GM19099 (cell line): ENCODE data around the gene TNS2.
A peak's percentile ranks its signal among the peaks of the same experiment; 100 is the strongest.

Experiments used
- POLR2A ChIP-seq: IDR thresholded peaks from 3 replicates; pipeline ENCODE4 v1.6.1; 2011; ENCODE audit warnings: low read depth; ENCODE audit not compliant: insufficient read length; ENCODE audit errors: extremely low read depth

The TNS2 gene

DNA sequence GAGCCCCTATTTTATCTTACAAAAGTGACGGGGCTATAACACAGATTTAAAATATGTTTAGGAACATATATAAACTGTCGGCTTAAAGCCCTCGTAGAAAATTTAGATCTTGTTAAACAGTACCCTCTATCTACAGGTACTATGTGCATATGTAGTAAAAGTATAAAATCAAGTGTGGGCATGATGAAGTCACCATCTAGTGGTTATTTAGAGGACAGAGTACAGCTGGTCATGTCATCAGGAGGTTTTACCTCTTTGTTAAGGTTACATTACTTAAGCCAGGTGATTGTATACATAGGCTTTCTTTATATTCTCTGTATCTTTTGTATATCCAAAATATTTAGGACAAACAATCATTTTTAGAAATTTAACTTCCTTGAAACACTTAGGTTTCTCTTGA is 18.2 kb upstream of the TNS2 start:
- no peak for TF ChIP-seq POLR2A

DNA sequence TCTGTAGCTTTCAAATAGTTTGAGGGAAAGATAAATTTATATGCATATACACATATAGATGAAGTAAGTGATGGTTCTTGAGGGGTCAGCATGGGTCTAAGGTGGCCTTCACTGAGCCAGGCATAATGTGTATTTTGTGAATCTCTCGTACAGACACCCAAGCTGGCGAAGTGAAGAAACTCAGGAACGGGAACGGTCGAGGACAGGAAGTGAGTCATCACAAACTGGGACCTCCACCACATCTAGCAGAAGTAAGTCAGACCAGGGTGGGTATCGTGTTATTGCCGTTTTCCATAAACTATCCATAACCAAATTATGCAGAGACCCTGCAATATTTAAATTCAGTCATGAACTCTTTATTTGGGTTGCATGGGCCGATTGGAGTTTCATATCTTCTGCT is 15.4 kb upstream of the TNS2 start:
- no peak for TF ChIP-seq POLR2A

DNA sequence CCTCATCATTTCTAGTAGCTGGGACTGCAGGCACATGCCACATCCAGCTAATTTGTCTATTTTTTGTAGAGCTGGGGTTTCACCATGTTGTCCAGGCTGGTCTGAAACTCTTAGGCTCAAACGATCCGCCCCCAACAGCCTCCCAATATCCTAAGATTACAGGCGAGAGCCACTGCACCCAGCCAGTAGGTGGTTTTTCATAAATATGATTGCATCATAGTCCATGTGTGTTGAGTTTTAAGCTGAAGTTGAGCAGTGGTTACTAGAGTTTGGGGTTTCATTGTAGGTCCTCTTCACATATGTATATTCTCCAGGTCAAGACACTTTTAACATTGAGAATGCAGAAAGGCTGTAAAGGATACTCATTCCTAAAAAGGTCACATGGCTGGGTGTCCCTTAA is 13.1 kb upstream of the TNS2 start:
- no peak for TF ChIP-seq POLR2A

DNA sequence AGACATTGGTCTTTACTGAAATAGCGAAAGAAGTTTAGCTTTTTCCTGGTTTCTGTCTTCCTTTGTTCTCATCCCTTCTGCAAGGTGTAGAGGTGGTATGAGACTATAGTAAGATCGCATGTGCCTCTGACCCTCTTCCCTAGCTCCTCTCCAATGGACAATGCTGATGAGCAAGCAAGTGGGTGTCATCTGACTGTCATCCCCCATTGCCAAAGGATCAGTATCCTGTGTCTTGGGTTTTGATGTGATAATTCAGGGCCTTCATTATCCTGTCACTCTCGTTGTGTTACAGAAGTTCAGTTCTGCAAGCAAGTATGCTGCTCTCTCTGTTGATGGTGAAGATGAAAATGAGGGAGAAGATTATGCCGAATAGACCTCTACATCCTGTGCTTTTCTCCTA is 10.0 kb upstream of the TNS2 start:
- no peak for TF ChIP-seq POLR2A

DNA sequence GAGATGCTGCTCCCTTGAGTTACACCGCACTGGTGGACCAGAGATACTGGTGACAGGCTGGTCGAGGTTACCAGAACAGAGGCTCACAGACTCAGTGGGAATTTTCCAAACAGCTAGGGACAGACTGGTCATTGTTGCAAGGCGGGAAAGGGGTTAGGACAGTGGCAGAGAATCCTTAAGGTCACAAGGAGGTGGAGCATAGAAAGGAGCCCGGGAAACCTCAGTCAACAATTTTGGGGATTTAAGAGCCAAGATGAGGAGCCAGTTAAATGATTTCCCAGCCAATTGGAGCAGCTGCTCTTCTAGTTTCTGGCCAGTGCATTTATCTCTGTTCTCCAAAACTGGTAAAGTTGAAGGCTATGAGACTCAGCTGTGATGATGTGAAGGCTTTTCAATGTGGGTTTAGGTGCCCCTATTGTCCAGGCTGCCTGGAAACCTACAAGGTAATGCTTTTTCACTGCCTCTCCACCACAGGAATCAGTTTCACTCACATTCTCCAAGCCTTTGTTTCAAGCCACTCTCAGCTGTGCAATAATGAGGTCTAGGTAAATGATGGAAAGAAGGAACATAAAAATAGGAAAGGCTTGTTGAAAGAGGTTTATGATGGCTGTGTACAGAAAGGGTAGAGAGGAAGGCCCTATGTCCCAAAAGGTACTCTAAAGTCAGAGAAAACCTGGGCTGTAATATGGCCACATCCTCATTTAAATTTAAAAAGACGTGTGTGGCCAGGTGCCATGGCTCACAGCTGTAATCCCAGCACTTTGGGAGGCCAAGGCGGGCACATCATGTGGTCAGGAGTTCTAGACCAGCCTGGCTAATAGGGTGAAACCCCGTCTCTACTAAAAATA is 7.0 kb upstream of the TNS2 start:
- TF ChIP-seq POLR2A: peak; percentile 20

DNA sequence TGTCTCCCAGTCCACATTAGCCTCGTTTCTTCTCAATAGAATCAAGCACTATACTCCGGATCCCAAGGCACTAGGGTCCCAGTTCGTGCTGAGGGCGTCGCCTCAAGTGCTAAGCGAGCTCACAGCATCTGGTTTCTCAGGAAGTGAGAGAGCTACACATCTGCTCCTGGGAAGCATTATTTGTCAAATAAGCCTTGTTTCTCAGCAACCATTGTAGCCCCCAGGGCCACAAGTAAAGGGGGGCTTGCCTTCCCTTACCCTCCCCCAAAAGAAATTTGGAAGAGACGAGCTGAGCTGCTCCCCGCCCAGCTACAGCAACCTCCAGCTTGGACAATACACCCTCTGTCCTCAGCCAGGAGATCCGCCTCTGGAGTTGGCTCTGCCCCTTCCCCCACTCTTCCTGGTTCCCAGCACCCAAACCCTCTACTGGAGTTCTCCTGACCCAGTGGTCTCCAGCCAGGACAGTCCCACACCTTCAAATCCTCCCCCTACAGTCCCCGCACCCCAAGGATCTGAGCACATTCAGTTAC is 5.7 kb upstream of the TNS2 start:
- TF ChIP-seq POLR2A: no peak

DNA sequence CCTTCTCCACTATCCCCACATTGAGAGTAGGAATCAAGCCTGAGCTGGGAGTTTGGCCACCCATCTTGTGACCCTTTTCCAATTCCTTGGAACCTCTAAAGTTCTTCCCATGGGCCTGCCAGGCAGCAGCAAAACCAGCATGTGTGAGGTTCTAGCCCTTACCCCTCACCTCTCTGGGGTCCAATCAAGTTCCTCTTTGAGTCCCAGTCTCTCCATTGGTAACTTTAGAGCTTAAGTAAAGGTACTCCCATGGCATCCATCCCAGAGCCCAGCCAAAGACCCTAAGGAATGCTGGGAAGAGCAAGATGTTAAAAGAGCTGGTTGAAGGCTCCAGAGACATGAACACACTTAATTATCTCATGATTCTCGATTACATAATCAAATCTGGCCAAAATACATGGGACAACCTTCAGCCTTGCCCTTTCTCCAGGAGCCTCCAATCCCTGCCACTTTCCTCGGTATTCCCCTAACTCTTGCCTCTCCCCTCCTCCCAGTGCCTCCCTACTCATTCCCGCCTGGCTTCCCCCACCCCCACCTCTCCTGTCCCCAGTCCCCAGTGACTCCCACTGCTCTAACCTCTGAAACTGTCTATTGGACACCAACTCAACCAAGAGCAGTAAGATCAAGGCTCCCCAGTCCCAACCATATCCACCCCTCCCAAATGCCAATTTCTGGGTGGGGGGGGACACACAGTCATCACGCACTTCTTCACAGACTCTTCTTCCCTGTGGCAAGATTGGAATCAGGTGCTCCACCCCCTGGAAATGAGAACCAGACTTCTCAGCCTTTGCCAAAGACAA is 4.8 kb upstream of the TNS2 start:
- TF ChIP-seq POLR2A: no peak

DNA sequence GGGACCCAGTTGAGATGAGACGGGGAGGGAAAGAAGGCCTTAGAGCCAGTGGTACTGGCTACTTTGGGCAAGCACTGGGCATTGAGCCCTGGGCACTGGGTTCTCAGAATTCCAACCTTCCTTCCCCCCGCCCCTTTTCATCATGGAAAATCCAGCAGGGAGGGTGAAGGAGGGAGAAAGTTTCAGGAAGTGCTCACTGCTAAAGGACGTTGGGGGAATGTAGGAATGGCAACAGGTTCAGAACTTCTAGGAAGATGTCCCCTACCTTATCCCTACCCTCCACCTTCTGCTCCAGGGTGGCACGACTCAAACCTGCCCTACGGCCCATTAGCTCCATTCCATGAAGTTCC is 4.2 kb upstream of the TNS2 start:
- no peak for TF ChIP-seq POLR2A

DNA sequence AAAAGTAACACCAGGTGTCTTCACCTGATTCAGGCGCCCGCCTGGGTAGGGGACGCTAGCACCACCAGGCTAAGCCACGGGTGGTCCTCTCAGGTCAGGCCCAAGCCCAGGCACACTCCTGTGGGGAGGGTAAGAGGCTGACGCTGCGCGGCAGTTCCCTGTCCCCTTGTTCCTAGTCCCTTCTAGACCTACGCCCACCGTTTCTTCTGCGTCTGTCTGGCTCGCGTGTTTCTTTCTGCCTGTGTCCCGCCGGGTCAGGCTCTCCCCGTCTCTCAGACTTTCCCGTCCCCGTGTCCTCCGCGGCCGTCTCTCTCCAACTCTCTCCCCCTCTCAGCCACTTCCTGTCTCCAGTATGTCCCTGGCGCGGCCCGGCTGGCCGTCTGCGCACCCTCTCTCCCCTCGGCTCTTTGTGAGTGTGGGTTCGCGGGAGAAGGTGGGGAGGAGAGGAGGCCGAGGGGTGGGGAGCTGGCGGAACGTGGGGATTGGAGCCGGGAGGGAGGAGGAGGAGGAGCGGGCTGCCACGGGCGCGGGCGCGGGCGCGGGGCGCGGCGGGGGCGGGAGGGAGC is 3.1 kb upstream of the TNS2 start:
- TF ChIP-seq POLR2A: no peak

DNA sequence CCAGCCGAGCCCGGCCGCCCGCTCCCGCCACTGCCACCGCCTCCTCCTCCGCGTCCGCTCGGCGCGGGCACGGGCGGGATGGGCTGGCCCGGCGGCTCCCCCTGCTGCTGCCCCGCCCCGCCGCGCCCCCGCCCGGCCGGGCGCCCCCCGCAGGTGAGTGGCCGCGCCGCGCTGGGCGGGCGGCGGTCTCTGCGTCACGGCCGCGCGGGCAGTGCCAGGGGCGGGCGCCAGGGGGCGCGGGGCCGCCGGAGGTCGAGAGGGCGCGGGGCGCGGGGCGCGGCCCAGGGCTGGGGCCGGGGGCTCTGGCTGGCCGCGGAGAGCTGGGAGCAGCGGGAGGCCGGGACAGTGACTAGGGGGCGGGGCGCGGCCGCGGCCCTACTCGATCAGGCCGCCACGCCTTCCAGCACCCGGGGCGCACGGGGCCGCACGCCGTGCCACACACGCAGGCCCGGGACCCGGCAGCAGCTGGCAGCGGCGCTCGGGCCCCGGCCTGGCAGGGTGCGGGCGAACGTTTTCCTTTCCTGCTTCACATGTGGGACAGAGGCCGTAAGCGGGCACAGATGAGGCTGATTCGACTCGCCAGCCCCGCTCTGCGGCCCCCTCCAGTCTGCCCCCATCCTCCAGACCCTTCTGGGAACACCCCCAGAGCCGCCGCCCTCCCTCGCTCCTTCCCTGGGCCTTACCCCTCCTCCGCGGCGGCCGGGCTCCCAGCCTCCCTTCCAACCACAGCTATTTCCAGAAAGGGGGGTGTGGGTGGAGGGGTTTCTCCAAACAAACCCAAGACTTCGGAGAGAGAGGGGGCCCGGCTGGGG is 2.4 kb upstream of the TNS2 start:
- no peak for TF ChIP-seq POLR2A

DNA sequence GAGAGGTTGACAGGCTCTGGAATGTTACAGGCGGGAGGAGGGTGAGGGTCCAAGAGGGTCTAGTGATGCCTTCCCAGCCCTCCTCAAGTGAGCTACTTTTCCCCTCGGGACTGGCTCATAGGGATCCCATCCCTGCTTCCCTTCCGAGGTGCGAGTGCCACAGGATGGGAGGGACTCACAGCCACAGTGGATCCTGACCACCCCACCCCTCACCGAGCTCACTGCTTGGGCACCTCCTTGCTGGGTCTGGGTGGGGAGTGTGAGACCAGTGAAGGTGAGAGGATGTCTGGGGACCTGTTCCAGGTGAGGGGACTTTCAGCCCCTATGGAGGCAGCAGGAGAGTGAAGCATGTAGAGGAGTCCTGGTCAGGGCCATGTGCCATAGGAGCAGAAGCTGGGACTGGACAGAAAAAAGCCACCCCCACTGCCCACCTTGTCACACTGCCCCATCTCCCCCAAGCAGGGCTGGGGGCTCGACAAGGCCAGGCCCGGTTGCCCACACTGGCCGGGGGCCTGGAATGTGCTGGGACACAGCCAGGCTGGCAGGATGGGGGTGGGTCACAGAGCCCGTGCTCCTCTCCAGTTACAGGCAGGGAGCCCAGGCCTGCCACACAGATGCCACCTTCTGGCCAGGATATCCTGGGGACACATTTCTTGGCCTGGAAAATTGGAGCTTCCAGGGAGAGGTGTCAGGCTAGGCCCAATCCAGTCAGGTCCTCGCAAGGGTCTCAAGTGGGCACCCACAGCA is 1.7 kb upstream of the TNS2 start:
- no peak for TF ChIP-seq POLR2A

DNA sequence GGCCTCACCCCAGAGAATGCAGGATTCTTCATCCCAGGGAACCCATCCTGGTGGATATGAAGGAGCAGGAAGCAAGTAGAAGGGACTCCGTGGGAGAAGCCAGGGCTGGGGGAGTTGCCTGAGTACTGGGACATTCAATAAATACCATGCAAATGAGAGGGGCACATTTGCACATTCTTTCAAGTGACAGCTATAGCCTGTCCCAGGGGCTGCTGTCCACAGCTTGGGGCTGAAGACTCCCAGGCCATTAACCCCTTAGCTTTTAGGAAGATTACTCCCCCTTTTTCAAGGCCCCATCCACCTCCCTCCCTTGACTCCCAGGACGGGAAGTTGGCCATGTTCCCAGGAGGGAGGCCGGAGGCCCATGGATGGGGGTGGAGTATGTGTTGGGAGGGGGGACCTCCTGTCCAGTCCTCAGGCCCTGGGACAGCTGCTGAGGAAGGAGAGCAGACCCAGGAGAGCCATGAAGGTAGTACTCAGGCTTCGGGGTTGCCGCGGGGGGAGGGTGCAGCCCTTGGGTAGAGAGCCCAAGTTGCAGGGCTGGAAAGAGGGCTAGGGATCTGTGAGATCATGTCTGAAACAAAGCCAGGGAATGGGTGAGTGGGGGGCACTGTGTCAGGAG is 974 bp upstream of the TNS2 start:
- no peak for TF ChIP-seq POLR2A

DNA sequence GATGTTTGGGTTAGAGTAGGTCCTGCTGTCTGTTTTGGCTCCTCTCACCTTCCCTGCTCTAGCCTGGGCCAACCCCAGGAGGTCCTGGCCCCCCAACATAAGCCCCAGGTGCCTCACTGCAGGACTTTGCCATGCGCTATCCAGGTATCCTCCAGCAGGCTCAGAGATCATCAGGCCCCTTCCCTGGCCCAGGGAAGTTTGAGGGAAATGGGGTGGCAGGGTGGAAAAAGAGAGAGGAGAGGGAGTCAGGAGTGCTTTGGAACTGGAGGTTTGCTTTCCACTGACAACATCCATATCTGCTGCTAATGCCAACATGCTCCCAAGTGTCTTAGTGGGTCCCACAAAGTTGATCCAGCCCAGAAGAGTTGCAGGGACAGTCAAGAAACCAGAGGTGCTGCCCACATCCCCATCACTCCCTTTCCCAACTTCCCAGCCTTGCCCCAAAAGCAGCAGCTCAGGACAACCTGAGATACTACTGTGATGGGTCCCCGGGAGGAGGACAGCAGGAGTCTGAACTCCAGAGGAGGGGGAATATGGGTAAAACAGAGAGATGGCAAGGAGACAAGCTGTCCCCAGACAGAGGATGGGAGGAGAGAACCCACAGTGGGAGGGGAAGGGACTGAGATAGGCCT is 677 bp downstream of the TNS2 start:
- TF ChIP-seq POLR2A: no peak
